ENCODE data around the gene PLXNB3.

DNA sequence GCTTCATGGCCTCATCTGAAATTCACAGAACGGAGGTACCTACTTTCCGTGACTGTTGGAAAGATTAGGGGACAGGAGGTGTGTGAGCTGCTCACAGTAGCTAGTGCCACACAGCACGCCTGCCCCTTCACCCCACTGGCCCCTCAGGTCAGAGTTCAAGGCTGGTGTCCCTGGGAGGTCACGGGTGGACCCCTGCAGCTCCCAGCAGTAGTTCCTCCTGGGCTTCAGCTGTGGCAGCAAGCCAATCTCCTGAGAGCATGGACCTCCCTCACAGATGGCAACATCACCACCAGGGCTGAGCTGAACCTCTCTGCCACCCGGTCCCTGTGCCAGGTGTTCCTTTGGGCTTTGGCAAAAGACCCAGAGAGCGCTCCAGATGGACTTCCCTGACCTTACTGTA, 28.3 kb downstream of the PLXNB3 start:
- TF ChIP-seq, protein P1, sequence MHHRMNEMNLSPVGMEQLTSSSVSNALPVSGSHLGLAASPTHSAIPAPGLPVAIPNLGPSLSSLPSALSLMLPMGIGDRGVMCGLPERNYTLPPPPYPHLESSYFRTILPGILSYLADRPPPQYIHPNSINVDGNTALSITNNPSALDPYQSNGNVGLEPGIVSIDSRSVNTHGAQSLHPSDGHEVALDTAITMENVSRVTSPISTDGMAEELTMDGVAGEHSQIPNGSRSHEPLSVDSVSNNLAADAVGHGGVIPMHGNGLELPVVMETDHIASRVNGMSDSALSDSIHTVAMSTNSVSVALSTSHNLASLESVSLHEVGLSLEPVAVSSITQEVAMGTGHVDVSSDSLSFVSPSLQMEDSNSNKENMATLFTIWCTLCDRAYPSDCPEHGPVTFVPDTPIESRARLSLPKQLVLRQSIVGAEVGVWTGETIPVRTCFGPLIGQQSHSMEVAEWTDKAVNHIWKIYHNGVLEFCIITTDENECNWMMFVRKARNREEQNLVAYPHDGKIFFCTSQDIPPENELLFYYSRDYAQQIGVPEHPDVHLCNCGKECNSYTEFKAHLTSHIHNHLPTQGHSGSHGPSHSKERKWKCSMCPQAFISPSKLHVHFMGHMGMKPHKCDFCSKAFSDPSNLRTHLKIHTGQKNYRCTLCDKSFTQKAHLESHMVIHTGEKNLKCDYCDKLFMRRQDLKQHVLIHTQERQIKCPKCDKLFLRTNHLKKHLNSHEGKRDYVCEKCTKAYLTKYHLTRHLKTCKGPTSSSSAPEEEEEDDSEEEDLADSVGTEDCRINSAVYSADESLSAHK (tag by site-specific recombination; IDR thresholded peaks at IDR 0.05), result no peak
- TF ChIP-seq ZNF2 (tag by site-specific recombination; IDR thresholded peaks at IDR 0.05), result no peak
- TF ChIP-seq ZFP3 (tag by site-specific recombination; IDR thresholded peaks at IDR 0.05; ENCODE audit: low read depth), result no peak
- TF ChIP-seq ZNF138 (tag by site-specific recombination; IDR thresholded peaks at IDR 0.05; ENCODE audit: borderline replicate concordance), result no peak
- TF ChIP-seq, protein P2, sequence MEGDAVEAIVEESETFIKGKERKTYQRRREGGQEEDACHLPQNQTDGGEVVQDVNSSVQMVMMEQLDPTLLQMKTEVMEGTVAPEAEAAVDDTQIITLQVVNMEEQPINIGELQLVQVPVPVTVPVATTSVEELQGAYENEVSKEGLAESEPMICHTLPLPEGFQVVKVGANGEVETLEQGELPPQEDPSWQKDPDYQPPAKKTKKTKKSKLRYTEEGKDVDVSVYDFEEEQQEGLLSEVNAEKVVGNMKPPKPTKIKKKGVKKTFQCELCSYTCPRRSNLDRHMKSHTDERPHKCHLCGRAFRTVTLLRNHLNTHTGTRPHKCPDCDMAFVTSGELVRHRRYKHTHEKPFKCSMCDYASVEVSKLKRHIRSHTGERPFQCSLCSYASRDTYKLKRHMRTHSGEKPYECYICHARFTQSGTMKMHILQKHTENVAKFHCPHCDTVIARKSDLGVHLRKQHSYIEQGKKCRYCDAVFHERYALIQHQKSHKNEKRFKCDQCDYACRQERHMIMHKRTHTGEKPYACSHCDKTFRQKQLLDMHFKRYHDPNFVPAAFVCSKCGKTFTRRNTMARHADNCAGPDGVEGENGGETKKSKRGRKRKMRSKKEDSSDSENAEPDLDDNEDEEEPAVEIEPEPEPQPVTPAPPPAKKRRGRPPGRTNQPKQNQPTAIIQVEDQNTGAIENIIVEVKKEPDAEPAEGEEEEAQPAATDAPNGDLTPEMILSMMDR (tag by site-specific recombination; IDR thresholded peaks at IDR 0.05), result no peak
- TF ChIP-seq ZNF335 (tag by site-specific recombination; conservative IDR thresholded peaks at IDR 0.05), result no peak
- TF ChIP-seq SETDB1 (IDR thresholded peaks at IDR 0.05; ENCODE audit: insufficient read length, low read length), result no peak
- TF ChIP-seq, protein P3, sequence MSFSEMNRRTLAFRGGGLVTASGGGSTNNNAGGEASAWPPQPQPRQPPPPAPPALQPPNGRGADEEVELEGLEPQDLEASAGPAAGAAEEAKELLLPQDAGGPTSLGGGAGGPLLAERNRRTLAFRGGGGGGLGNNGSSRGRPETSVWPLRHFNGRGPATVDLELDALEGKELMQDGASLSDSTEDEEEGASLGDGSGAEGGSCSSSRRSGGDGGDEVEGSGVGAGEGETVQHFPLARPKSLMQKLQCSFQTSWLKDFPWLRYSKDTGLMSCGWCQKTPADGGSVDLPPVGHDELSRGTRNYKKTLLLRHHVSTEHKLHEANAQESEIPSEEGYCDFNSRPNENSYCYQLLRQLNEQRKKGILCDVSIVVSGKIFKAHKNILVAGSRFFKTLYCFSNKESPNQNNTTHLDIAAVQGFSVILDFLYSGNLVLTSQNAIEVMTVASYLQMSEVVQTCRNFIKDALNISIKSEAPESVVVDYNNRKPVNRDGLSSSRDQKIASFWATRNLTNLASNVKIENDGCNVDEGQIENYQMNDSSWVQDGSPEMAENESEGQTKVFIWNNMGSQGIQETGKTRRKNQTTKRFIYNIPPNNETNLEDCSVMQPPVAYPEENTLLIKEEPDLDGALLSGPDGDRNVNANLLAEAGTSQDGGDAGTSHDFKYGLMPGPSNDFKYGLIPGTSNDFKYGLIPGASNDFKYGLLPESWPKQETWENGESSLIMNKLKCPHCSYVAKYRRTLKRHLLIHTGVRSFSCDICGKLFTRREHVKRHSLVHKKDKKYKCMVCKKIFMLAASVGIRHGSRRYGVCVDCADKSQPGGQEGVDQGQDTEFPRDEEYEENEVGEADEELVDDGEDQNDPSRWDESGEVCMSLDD (tag by site-specific recombination; IDR thresholded peaks at IDR 0.05), result no peak
- no peak for TF ChIP-seq ZNF121 (tag by site-specific recombination; IDR thresholded peaks at IDR 0.05)
- TF ChIP-seq ZSCAN23 (tag by site-specific recombination; IDR thresholded peaks at IDR 0.05), result no peak
- no peak for TF ChIP-seq EGR2 (tag by site-specific recombination; IDR thresholded peaks at IDR 0.05; ENCODE audit: low read depth)
- TF ChIP-seq, protein P4, sequence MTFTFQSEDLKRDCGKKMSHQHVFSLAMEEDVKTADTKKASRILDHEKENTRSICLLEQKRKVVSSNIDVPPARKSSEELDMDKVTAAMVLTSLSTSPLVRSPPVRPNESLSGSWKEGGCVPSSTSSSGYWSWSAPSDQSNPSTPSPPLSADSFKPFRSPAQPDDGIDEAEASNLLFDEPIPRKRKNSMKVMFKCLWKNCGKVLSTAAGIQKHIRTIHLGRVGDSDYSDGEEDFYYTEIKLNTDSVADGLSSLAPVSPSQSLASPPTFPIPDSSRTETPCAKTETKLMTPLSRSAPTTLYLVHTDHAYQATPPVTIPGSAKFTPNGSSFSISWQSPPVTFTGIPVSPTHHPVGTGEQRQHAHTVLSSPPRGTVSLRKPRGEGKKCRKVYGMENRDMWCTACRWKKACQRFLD (tag by site-specific recombination; IDR thresholded peaks at IDR 0.05), result no peak
- no peak for TF ChIP-seq ZNF133 (tag by site-specific recombination; IDR thresholded peaks at IDR 0.05)
